Chondrocyte (in vitro differentiated cells): ENCODE results near the gene TTC27. TPM values are rescaled to one million over a fixed set of nuclear protein-coding genes. Genes with fewer than 3 reads are reported as not detected.

Source experiments
- DNase-seq: peaks from one replicate; pipeline ENCODE4 v3.0.0; 2021; ENCODE audit warnings: mixed read lengths, low spot score
- H3K27ac Mint-ChIP-seq: one replicate; pipeline ENCODE4 v1.8.0; 2021; ENCODE audit warnings: mild to moderate bottlenecking, moderate library complexity, mixed read lengths; ENCODE audit not compliant: unreplicated experiment
- H3K27me3 Mint-ChIP-seq: 2 replicates; pipeline ENCODE4 v1.8.0; 2021; ENCODE audit warnings: low read depth, mixed read lengths
- H3K36me3 Mint-ChIP-seq: 2 replicates; pipeline ENCODE4 v1.8.0; 2021; ENCODE audit warnings: low read depth, mixed read lengths
- H3K4me1 Mint-ChIP-seq: 2 replicates; pipeline ENCODE4 v1.8.0; 2021; ENCODE audit warnings: low read depth, mild to moderate bottlenecking, mixed read lengths
- H3K4me3 Mint-ChIP-seq: one replicate; pipeline ENCODE4 v1.8.0; 2021; ENCODE audit warnings: mild to moderate bottlenecking, moderate library complexity, mixed read lengths; ENCODE audit not compliant: unreplicated experiment
- H3K9me3 Mint-ChIP-seq: 2 replicates; pipeline ENCODE4 v1.8.0; 2021; ENCODE audit warnings: low read depth, mixed read lengths
- total RNA-seq: library from RNA; stranded (reverse); gene quantifications from 3 replicates; pipeline ENCODE4 v1.2.1, GENCODE V29; 2021
- TF ChIP-seq, protein P1 (sequence below): fragments of 200-600 bp; sonication (generic); IDR thresholded peaks from 2 replicates; pipeline ENCODE4 v1.5.0; 2021; ENCODE audit warnings: antibody characterized with exemption, mild to moderate bottlenecking, moderate library complexity

TTC27 gene
- total RNA-seq, 1 donor from 2014 or later = 13.5 TPM

DNA sequence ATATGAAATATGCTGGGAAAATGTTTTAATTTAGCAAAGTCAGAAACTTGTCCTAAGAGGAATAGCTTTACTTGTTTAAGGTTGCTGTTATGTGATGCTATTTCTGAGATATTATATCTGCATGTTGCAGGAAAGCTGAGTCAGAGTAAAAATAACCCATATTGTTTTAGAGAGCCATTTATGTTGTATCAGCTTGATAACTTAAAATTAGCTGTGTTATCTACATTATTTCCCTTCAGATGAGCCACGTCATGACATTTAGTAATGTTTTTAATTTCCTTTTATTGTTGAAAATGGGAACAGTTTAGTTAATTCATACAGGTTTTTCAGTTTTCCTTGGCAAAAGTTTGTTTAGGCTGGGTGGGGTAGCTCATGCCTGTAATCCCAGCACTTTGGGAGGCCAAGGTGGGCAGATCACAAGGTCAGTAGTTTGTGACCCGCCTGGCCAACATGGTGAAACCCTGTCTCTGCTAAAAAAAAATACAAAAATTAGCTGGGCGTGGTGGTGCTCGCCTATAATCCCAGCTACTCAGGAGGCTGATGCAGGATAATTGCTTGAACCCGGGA is 55.8 kb downstream of the TTC27 start:
- Mint-ChIP-seq H3K4me1 (peaks cover 17% of the 10 kb centered on the region), H3K36me3 (peaks cover 4% of the 10 kb centered on the region), H3K27me3 (no peaks in the 10 kb centered on the region), H3K4me3 (no peak overlapping the region), H3K27ac (no peak overlapping the region), H3K9me3 (no peaks in the 10 kb centered on the region)
- TF ChIP-seq, protein P1, sequence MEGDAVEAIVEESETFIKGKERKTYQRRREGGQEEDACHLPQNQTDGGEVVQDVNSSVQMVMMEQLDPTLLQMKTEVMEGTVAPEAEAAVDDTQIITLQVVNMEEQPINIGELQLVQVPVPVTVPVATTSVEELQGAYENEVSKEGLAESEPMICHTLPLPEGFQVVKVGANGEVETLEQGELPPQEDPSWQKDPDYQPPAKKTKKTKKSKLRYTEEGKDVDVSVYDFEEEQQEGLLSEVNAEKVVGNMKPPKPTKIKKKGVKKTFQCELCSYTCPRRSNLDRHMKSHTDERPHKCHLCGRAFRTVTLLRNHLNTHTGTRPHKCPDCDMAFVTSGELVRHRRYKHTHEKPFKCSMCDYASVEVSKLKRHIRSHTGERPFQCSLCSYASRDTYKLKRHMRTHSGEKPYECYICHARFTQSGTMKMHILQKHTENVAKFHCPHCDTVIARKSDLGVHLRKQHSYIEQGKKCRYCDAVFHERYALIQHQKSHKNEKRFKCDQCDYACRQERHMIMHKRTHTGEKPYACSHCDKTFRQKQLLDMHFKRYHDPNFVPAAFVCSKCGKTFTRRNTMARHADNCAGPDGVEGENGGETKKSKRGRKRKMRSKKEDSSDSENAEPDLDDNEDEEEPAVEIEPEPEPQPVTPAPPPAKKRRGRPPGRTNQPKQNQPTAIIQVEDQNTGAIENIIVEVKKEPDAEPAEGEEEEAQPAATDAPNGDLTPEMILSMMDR = no peak
- DNase-seq = no peak

DNA sequence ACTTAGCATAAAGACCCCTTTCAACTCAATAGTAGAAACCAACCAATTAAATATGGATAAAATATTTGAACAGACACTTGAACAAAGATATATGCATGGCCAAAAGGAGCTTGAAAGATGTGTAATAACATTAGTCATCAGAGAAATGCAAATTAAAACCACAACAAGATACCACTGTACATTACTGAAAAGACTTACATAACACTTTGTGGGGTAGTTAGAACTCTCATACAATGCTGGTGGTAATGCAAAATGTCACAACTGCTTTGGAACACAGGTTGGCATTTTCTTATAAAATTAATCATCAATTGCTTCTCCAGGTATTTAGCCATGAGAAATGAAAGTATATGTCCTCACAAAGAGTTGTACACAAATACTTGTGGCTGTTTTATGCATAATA is 60.7 kb downstream of the TTC27 start:
- H3K4me3 Mint-ChIP-seq = no peak overlapping the region
- peaks cover 12% of the 10 kb centered on the region for H3K4me1 Mint-ChIP-seq
- no peak overlapping the region for H3K27ac Mint-ChIP-seq
- no peaks in the 10 kb centered on the region for H3K9me3 Mint-ChIP-seq
- no peak for DNase-seq
- no peaks in the 10 kb centered on the region for H3K27me3 Mint-ChIP-seq
- TF ChIP-seq, protein P1 = no peak
- peaks cover 1% of the 10 kb centered on the region for H3K36me3 Mint-ChIP-seq

GRCh38 chr2:32691678-32692077 is 63.8 kb downstream of the TTC27 start:
- peaks cover 1% of the 10 kb centered on the region for H3K36me3 Mint-ChIP-seq
- peaks cover 12% of the 10 kb centered on the region for H3K4me1 Mint-ChIP-seq
- no peak overlapping the region for H3K4me3 Mint-ChIP-seq
- no peaks in the 10 kb centered on the region for H3K9me3 Mint-ChIP-seq
- H3K27ac Mint-ChIP-seq = no peak overlapping the region
- TF ChIP-seq, protein P1 = no peak
- DNase-seq = no peak
- no peaks in the 10 kb centered on the region for H3K27me3 Mint-ChIP-seq

DNA sequence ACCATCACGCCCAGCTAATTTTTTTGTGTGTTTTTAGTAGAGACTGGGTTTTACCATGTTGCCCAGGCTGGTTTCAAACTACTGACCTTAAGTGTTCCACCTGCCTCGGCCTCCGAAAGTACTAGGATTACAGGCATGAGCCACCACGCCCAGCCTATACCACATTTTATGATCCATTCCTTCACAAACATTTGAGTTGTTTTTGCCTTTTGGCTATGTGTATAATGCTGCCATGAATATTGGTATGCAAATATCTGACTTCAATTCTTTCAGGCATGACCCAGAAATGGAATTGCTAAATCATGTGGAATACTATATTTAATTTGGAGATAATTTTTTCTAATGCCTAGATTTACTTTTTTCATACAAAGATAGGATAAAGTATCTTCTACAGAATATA is 68.6 kb downstream of the TTC27 start:
- Mint-ChIP-seq H3K9me3 (no peaks in the 10 kb centered on the region), H3K27ac (no peak overlapping the region), H3K4me3 (no peak overlapping the region), H3K36me3 (peaks cover 1% of the 10 kb centered on the region), H3K4me1 (peaks cover 20% of the 10 kb centered on the region), H3K27me3 (no peaks in the 10 kb centered on the region)
- no peak for DNase-seq
- TF ChIP-seq, protein P1 = no peak

- no peaks in the 10 kb centered on the region for H3K36me3 Mint-ChIP-seq
- H3K4me3 Mint-ChIP-seq = no peak overlapping the region
- H3K27me3 Mint-ChIP-seq = no peaks in the 10 kb centered on the region
- TF ChIP-seq, protein P1 = no peak
- DNase-seq = no peak
- H3K9me3 Mint-ChIP-seq = no peaks in the 10 kb centered on the region
- H3K27ac Mint-ChIP-seq = peak overlapping the region; percentile 69
- peaks cover 20% of the 10 kb centered on the region for H3K4me1 Mint-ChIP-seq
Observed at GRCh38 chr2:32697156-32697555, 69.3 kb downstream of the TTC27 start.
